ENCODE measurements around the gene TGIF1.

GRCh38 chr18:3455907-3456685, 6.1 kb downstream of the TGIF1 start:
- TF ChIP-seq CTCF (IDR thresholded peaks at IDR 0.05): no peak
- no peak for TF ChIP-seq EZH2 (IDR thresholded peaks at IDR 0.05; ENCODE audit: borderline replicate concordance, insufficient read depth, low read depth, low read length, poor library complexity, severe bottlenecking)
